Epithelial cell of prostate (primary cell): Measurements from ENCODE around the gene SIGLEC6.
A peak's percentile ranks its signal among the peaks of the same experiment; 100 is the strongest.

Experiments used
- DNase-seq: peaks from one replicate; pipeline ENCODE4 v3.0.0-alpha.2; 2011; ENCODE audit warnings: low read depth, low spot score
- H3K27ac ChIP-seq: fragments of 450-650 bp; 2 replicates; pipeline ENCODE4 v1.5.1; 2017; ENCODE audit warnings: mild to moderate bottlenecking

The SIGLEC6 gene

DNA sequence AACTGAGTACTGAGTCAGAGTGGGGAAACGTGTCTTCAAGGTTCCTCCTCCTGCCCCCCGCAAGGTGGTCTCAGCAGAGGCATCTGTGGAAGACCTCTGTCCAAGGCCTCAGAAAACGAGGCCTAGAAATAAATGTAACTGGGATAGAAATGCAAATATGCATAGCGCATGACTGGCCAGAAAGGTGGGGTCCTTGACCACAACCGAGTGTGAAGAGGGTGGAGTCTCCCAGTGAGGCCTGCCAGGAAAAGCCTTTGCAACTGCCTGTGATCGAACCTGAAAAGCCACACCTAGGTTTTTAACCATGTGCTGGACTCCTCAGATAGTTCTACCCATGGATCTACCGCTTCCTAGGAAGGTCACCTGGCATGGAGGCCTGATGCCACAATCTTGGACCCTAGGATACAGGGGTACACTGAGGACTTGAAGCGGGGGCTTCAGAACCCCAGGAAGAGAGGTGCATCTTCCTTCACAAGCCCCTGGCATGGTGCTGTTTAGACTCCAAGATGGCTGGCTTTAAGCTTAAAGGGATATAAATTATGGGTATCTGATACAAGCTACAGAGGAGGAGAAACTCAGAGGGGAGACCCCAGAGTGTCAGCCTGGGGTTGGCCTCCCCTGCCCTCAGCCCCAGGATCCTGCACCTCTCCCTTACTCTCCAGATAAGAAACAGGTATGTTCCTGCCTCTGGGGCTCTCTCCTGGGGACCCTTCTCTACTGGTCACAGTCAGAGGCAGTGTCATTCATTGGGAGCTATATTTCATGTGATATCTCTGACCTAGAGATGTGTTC lies 18.3 kb upstream of the SIGLEC6 start:
- DNase-seq: no peak
- no peak overlapping the region for H3K27ac ChIP-seq

DNA sequence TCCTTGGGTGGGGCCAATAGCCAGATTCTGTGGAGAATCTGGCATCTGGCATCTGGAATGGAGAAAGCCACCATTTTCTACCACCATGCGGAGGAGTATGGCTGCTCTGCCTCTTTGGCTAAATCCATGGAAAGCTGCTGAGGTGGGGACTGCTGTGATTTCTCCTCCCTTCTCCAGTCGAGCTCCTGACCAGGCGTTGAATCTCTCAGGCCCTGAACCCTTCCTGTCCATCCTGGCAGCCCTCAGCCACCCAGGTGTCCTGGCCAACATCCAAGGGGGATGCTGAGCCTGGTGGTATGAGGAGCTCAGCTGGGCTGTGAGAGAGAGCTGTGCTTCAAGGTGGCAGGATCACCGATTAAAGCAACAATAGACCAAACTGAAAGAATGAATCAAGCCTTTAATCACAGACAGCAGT lies 17.4 kb upstream of the SIGLEC6 start:
- no peak for DNase-seq
- no peak overlapping the region for H3K27ac ChIP-seq

DNA sequence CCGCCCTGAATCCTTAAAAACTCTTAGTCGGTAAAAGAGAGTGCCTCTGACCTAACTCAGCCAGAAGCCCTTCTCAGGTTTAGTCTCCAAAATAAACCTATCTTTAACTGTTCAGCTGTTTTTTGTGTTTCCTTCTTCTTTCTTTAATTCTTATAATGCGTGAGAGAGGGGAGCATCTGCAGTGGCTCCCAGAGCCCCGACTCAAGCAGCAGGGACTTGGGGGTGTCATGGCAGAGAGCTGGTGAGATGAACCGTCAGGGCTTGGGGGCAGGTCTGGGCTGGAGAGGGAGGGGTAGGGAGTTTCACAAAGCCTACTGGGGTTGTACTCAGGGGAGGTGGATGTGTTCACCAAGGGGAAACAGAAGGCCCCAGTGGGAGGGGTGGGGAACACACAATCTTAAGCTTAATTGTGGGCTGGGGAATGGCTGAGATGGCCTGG lies 16.8 kb upstream of the SIGLEC6 start:
- DNase-seq: no peak
- H3K27ac ChIP-seq: no peak overlapping the region

DNA sequence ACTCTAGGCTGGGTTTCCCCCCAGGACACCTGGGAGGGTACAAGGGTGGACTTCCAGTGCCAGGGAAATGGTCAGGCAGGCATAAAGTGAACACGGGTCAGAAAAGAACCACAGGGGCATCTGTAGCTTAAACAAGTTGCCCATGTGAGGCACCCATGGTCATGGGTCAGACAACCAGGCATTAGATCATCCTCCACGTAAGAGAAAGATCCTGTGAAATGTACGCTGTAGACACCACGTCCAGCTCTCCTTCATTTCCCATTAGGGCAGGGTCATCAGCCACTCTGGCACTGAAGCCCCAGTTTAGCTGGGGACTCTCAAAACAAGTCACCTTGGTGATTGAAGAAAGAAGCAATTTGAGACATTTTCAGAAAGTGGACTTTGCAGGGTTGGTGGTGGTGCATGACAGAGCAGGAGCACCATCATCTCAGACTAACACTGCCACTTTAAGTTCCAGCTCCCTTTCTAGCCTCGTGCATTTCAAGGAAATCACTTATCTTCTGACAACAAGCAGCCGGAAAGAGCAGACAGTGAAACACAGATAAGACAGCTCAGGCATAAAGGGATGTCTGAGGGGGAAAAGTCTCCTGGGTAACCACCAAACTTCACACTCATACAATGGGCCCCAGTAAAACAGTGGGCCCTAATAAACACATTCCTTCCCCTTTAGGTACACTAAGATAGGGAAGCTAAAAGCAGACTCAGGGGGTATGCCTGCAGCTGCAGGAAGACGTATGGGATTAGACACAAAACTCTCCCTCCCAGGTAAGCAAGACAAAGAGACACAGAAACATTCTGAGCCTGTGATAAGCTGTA lies 16.1 kb upstream of the SIGLEC6 start:
- DNase-seq: no peak
- no peak overlapping the region for H3K27ac ChIP-seq

DNA sequence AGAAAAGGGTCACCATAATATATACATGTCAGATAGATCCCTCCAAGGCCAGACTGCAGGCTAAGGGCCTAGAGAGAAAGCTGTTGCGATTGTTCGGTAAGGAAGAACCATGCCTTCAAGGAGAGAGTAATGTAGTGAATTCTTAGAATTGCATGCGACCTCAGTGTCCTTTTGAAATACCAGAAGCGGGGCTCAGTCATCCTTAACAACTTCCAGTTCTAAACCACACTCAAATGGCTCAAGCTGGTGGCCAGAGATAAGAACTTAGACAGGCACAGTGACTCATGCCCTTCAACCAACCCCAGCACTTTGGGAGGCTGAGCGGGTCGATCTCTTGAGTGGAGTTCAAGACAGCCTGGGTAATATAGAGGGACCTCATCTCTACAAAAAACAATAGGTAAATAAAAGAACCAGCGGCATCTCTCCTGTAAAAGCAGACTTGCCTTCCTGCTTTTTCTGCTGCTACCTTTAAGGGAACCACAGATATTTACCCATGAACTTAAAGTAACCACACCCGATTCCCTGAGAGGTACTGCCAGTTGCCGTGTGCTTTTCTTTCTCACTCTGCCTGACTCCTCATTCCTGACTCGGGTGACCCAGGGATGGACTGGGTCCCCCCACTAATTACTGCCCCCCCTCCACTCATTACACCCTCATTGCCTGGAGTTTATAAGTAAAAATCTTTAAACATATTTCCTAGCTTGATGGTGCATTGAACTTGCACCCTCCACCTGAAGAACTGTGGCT lies 15.4 kb upstream of the SIGLEC6 start:
- H3K27ac ChIP-seq: no peak overlapping the region
- no peak for DNase-seq

DNA sequence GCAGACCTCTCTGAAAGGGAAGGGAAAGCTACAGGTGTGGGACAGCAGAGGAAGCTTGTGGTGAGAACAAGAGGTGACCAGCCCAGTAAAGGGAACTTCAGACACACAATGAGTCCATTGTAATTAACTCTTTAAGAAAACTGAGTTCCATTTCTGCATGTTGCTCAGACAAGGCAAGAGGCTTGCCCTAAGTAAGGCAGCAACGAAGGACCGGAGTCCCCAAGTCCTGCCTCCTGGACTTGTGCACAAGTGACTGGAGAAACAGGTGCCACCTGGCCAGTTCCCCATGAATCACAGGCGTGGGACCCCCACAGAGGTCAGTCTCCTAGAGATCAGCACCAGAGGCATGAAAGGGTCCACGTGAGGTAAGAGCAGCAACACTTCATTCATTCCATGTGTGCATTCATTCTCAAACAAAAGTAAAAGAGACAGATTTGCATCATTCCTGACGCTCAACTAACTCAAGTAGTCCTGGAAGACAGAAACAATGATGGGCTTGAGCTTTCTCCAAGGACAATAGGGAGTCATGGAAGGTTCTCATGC lies 14.7 kb upstream of the SIGLEC6 start:
- no peak for DNase-seq
- H3K27ac ChIP-seq: no peak overlapping the region

DNA sequence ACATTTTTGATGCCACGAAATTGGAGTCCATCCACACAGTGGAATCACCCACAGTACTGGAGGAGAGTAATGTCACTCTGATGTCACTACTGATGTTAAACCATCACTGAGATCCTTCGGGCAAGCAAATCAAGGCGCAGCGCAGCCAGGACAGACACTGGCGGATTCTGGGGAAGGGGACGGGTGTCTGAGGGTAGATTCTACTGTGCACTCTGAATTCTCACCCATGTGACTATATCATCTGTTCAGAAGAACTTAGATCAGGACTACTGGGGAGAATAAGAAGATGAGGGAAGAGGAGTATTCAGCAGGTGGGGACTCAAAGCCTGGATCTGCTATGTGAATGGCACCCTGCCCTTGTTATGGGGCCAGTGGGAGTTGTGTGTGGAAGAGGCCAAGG lies 12.6 kb upstream of the SIGLEC6 start:
- DNase-seq: no peak
- no peak overlapping the region for H3K27ac ChIP-seq

DNA sequence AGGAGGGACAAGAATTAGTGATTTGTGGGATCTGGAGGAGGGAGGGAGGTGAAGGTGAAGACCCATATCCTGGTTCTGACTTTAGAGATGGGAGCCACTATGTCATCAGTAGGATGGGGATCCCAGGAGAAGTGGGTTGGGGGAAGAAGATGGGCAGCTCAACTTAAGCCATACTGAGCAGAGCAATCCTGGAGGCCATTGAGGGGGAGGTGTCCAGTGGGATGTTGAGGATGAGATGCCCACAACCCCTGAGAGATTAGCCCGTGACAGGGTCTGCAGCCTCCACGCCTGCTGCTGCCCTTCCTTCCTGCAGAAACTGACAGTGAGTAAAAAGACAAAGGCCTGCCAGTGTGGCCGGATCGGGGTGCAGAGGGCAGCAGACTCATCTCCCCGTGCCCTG lies 11.2 kb upstream of the SIGLEC6 start:
- no peak for DNase-seq
- H3K27ac ChIP-seq: no peak overlapping the region

DNA sequence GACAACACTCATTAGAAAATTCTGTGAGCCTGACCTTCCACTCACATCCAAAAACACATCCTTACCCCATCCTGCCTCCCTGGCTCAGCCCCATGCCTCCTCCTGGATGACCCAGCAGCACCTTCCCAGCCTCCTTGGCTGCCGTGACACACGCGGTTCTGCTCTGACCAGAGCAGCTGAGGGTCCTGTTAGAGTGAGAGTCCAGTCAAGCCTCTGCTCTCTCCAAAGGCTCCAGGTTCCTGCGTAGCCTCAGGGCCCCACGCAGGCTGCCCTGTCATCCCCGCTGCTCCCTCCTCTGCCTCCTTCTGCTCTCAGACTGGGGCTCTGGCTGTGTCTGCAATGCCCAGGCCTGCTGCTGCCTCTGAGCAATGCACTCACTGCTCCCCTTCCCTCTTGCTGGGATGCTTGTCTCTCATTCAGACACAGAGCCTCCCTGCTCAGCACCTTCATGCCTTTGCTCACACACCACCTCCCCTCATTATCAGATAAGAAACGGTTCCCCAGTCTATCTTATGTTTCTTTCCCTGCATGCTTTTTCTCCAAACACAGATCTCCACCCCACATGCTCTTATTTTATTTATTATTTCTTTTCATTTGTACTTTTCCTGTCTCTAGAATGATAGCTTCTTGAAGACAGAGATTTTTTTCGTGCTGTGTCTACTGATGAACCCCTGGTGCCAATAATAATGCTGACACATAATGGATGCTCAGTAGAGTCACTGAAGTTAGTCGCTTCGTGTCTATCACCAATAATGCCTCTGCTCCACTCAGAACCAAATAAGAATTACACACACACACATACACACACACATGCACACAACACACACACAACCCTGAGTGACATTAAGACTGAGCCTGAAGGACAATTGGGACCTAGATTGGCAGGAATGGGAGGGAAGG lies 10.2 kb upstream of the SIGLEC6 start:
- DNase-seq: no peak
- H3K27ac ChIP-seq: no peak overlapping the region

DNA sequence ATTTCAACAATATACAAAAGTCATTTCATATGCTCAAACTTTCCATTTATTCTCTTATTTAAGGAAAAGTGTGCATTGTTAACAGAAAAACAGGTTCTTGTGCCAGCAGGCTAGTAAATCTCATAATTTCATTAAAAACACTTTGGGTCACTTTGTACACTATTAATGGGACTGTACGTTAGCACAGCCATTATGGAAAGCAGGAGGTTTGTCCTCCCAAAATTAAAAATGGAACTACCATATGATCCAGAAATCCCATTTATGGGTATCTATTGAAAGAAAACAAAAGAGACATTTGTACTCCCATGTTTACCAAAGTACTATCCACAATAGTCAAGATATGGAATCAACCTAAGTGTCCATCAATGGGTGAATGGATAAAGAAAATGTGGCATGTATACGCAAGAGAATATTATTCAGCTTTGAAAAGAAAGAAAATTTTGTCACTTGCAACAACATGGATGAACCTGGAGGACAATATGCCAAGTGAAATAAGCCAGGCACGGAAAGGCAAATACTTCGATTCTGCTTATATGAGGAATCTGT lies 8.4 kb upstream of the SIGLEC6 start:
- no peak overlapping the region for H3K27ac ChIP-seq
- DNase-seq: no peak

DNA sequence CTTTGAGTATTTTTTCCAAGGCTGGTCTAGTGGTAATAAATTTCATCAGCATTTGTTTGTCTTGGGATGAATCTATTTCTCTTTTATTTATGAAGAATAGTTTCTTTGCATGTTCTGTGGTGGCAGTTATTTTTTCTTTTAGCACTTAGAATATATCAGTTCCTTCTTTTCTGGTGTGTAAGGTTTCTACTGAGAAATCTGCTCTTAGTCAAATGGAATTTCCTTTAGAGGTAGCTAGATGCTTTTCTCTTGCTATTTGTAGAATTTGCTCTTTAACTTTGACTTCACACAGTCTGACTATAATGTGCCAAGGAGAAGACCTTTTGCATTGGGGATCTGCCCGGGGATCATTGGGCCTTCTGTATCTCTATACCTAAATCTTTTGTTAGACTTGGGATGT lies 4.1 kb upstream of the SIGLEC6 start:
- no peak for DNase-seq
- no peak overlapping the region for H3K27ac ChIP-seq

DNA sequence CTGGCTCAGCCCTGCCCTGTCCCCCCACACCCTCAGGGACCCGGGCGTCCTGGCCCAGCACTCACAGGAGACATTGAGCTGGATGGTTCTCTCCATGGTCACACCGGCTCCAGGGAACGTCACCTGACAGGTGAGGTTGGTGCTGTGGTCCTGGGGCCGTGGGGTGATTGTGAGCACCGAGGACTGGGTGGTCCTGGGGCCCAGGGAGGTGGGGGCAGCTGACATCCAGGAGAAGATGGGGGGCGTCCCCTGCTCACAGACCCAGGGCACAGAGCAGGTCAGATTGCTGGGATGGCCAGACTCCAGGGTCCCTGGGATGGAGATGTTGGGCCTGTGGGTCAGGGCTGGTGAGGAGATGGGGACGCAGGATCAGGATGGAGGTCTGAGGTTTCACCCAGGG lies 854 bp downstream of the SIGLEC6 start:
- no peak for DNase-seq
- no peak overlapping the region for H3K27ac ChIP-seq

DNA sequence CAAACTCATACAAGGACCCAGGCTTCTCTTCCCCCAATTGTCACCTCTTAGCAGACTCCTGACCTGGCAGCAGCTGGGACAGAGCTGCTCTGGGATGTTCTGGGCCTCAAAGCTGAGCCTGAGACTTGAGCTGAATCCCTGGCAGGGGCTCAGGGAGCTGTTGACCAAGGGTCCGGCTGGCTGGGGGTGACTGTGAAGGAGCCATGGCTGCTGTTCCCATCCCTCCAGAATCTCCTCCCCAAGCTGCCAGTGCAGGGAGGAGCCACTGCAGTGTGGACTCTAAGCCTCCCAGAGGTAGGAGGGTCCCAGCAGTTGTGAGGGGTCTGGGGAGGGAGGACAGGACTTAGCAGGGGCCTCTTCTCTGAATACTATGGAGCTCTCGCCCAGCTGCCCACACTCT lies 2.2 kb downstream of the SIGLEC6 start:
- H3K27ac ChIP-seq: no peak overlapping the region
- DNase-seq: no peak

DNA sequence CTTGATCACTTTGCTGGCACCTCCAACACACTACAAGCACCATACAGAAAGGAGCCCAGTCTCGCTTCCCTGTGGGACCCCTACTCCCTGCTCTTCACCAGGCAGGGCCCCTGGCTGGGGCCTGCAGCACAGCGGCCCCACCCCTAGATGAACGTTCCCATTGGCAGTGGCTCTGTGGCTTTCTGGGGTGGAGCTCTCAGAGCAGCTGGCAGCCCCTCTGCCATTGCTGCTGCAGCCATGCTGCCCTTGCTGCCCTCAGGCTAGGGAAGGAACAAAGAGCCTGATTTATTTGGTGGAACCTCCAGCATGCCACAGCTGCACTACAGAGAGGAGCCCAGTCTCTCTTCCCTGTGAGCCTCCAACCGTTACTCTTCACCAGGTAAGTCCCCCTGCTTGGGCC lies 5.8 kb downstream of the SIGLEC6 start:
- H3K27ac ChIP-seq: no peak overlapping the region
- no peak for DNase-seq

DNA sequence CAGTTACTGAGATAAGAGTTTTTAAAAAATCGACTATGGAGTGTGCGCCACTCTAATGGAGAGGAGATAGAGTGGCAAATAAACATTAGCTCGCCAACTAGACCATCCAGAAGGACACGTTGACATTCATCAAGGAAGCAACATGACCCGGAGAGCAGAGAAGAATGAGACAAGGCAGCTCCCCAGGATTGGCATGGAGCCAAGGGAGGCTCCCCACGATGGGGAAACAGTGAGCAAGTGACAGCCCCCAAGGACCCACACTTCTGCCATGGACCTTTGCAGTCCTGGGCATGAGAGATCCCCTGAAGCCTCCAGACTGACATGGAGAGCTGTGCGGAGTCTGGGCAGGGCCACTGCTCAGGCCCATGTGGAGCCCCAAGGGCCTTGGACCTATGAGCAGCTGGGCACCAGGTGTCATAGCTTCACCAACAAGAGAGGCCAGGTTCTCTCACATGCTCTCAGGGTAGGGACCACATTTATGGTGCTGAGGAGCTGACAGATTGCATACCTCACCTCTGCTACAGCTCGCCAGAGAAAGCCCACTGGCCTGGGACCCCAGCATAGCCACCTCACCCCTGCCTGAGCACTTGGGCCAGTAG lies 6.7 kb downstream of the SIGLEC6 start:
- no peak overlapping the region for H3K27ac ChIP-seq
- DNase-seq: no peak

DNA sequence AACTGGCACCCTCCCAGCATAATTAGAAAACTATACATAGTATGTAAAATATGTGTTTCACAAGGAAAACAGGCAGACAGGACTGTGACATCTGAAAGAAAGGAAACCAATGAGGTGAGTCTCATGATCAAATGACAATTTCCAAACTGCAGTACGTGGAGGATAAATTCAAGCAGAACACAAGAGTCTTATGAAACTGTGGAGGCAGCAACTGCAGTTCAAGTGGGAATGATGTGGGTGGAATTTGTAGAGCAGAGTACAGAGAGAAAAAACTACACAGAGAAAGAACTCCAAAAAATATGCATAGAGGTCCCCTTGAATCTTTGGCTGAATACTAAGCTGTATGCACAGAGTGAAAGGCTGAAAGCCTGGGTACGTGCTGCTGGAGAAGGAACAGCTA lies 9.7 kb downstream of the SIGLEC6 start:
- no peak overlapping the region for H3K27ac ChIP-seq
- no peak for DNase-seq

DNA sequence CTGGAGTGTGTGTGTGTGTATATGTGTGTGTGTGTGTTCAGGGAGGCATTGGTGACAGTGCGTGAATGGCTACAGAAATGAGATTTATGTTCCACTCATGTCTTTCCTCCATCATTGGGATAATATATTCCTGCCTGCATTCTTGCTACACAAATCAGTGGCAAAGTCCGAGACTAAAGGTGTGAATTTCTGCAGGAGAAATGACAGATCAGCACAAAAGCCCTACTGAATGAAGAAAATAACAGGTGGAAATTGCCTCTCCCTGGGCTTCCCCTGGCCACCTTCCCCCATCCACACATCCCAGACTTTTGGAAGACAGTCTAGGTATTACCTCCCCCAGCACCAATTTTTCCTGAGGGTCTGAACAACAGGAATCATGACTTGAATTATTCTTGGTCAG lies 10.1 kb downstream of the SIGLEC6 start:
- H3K27ac ChIP-seq: no peak overlapping the region
- DNase-seq: no peak

DNA sequence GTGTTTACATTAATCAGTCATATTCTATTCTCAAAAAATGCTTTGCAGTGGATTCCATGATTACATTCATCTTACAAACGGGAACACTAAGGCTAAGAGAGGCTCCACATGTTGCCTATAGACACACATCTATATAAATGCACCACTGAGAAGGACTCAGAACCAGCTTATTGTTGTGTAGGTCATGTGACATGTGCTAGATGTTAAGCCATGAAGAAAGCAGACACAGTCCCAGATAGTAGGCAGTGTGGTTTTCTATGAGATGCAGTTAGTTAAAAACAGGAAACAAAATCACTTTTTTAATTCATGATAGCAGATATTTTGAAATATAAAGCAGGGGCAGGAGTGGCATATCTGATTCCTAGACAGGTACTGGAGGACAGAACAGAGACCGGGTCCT lies 10.7 kb downstream of the SIGLEC6 start:
- H3K27ac ChIP-seq: no peak overlapping the region
- DNase-seq: no peak

DNA sequence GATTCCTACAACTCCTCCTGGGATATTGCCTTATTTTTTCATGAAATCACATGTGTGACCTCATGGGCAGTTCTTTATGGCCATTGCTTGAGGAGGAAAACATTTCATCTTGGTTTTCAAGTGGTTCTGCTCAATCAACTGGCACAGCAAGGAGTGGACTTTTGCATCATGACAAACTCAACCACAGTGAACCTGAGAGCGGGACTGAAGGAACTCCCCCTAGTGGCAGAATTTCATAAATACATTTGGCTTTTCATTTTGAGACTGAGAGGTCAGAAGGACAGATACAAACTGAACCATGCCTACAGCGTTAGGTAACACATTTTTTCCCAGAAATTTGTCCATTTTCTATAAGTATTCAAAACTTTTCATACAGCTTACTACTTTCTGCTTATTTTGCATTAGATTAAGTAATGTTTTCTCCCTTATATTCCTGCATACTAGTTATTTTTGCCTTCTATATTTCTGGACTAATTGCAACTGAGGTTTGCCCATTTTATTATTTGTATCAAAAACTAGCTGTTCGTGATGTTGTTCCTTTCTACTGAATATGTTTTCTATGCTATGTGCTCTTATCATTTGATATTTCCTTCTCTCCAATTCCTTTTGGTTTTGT lies 16.5 kb downstream of the SIGLEC6 start:
- H3K27ac ChIP-seq: no peak overlapping the region
- DNase-seq: peak; percentile 0
